SK-N-SH treated with all-trans-retinoic acid at 6 μM for 48 hours (cell line): Measurements from ENCODE around the gene ASF1A.

ENCODE experiments used
- ATAC-seq: fragments of 200-7000 bp; cut with Tn5 transposase; 3 replicates; pipeline ENCODE4 v1.9.1; 2020; ENCODE audit warnings: mild to moderate bottlenecking, moderate library complexity
- ARNTL ChIP-seq: fragments of 450-650 bp; formaldehyde crosslinking; IDR thresholded peaks from 2 replicates; pipeline ENCODE4 v1.5.0; 2020; ENCODE audit warnings: low read depth, mild to moderate bottlenecking, moderate library complexity, borderline replicate concordance
- BACH2 ChIP-seq: fragments of 250-450 bp; sonication (Bioruptor Pico); IDR thresholded peaks from 2 replicates; pipeline ENCODE4 v1.9.0; 2021; ENCODE audit warnings: mild to moderate bottlenecking, borderline replicate concordance
- CSDC2 ChIP-seq: fragments of 250-450 bp; sonication (Bioruptor Pico); IDR thresholded peaks from 2 replicates; pipeline ENCODE4 v1.5.0; 2020; ENCODE audit warnings: mild to moderate bottlenecking, moderate library complexity
- ESRRG ChIP-seq: fragments of 250-450 bp; sonication (Bioruptor Pico); IDR thresholded peaks from 2 replicates; pipeline ENCODE4 v1.6.1; 2021; ENCODE audit warnings: mild to moderate bottlenecking
- ISL1 ChIP-seq: fragments of 250-450 bp; sonication (Bioruptor Pico); IDR thresholded peaks from 2 replicates; pipeline ENCODE4 v2.1.2; 2022; ENCODE audit warnings: mild to moderate bottlenecking, moderate library complexity
- OSR1 ChIP-seq: fragments of 250-450 bp; sonication (Bioruptor Pico); IDR thresholded peaks from 2 replicates; pipeline ENCODE4 v1.8.0; 2022; ENCODE audit warnings: moderate library complexity, mild to moderate bottlenecking, inconsistent platforms
- PPARA ChIP-seq: fragments of 250-450 bp; sonication (Bioruptor Pico); IDR thresholded peaks from 2 replicates; pipeline ENCODE4 v1.5.0; 2020; ENCODE audit warnings: mild to moderate bottlenecking, borderline replicate concordance
- RARB ChIP-seq: fragments of 250-450 bp; sonication (Bioruptor Pico); IDR thresholded peaks from 2 replicates; pipeline ENCODE4 v1.8.0; 2021; ENCODE audit warnings: mild to moderate bottlenecking, moderate library complexity
- SNAI2 ChIP-seq: fragments of 250-450 bp; sonication (Bioruptor Pico); IDR thresholded peaks from 2 replicates; pipeline ENCODE4 v1.5.0; 2020; ENCODE audit warnings: mild to moderate bottlenecking, moderate library complexity
- TCF4 ChIP-seq: fragments of 250-450 bp; sonication (Bioruptor Pico); IDR thresholded peaks from 2 replicates; pipeline ENCODE4 v1.8.0; 2021; ENCODE audit warnings: mild to moderate bottlenecking, moderate library complexity, borderline replicate concordance
- TOX ChIP-seq: fragments of 250-450 bp; sonication (Bioruptor Pico); IDR thresholded peaks from 2 replicates; pipeline ENCODE4 v1.8.0; 2021; ENCODE audit warnings: mild to moderate bottlenecking, moderate library complexity, borderline replicate concordance
- ZC3H10 ChIP-seq: fragments of 250-450 bp; sonication (Bioruptor Pico); IDR thresholded peaks from 2 replicates; pipeline ENCODE4 v1.5.1; 2021; ENCODE audit warnings: mild to moderate bottlenecking, moderate library complexity
- ZFP3 ChIP-seq: fragments of 250-450 bp; sonication (Bioruptor Pico); IDR thresholded peaks from 2 replicates; pipeline ENCODE4 v1.5.0; 2020; ENCODE audit warnings: mild to moderate bottlenecking, moderate library complexity
- ZNF565 ChIP-seq: fragments of 450-650 bp; formaldehyde crosslinking; conservative IDR thresholded peaks from 2 replicates; pipeline ENCODE4 v1.5.0; 2020; ENCODE audit warnings: low read depth, mild to moderate bottlenecking, moderate library complexity
- ZNF8 ChIP-seq: fragments of 450-650 bp; formaldehyde crosslinking; IDR thresholded peaks from 2 replicates; pipeline ENCODE4 v1.5.0; 2020; ENCODE audit warnings: mild to moderate bottlenecking, moderate library complexity
- TF ChIP-seq, protein P1 (sequence below): fragments of 250-450 bp; sonication (Bioruptor Pico); IDR thresholded peaks from 2 replicates; pipeline ENCODE4 v1.8.0; 2021; ENCODE audit warnings: low read depth, mild to moderate bottlenecking, moderate library complexity, borderline replicate concordance
- TF ChIP-seq, protein P2 (sequence below): fragments of 250-450 bp; sonication (Bioruptor Pico); IDR thresholded peaks from 2 replicates; pipeline ENCODE4 v1.5.1; 2020; ENCODE audit warnings: low read depth, mild to moderate bottlenecking, moderate library complexity
- TF ChIP-seq, protein P3 (sequence below): fragments of 250-450 bp; sonication (Bioruptor Pico); IDR thresholded peaks from 2 replicates; pipeline ENCODE4 v1.8.0; 2020; ENCODE audit warnings: mild to moderate bottlenecking, moderate library complexity, borderline replicate concordance
- TF ChIP-seq, protein P4 (sequence below): fragments of 250-450 bp; sonication (Bioruptor Pico); IDR thresholded peaks from 2 replicates; pipeline ENCODE4 v1.5.0; 2020; ENCODE audit warnings: mild to moderate bottlenecking, moderate library complexity
- TF ChIP-seq, protein P5 (sequence below): fragments of 250-450 bp; sonication (Bioruptor Pico); IDR thresholded peaks from 2 replicates; pipeline ENCODE4 v1.5.1; 2021; ENCODE audit warnings: mild to moderate bottlenecking, moderate library complexity

ASF1A gene

DNA sequence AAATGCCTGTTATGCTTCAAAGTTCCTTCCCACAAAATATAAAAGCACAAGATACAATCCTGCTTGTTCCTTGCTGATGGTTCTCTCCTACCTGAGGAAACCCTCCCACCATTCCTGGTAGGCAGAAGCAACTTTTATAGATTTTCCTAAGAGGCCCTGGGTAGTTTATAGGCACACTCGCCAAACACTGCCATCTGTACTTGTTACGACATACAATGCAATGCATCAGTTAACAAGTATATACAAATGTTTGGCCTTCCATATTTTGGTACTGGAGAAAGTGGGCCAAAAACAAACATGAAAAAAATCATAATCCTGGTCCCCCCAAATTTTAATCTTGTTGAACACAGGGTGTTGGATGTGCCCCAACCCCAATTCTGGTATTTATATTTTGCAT, 24.4 kb downstream of the ASF1A start (continued):
- TF ChIP-seq, protein P1, sequence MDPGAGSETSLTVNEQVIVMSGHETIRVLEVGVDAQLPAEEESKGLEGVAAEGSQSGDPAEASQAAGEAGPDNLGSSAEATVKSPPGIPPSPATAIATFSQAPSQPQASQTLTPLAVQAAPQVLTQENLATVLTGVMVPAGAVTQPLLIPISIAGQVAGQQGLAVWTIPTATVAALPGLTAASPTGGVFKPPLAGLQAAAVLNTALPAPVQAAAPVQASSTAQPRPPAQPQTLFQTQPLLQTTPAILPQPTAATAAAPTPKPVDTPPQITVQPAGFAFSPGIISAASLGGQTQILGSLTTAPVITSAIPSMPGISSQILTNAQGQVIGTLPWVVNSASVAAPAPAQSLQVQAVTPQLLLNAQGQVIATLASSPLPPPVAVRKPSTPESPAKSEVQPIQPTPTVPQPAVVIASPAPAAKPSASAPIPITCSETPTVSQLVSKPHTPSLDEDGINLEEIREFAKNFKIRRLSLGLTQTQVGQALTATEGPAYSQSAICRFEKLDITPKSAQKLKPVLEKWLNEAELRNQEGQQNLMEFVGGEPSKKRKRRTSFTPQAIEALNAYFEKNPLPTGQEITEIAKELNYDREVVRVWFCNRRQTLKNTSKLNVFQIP, result no peak
- TF ChIP-seq, all 23 proteins: peak for 0

DNA sequence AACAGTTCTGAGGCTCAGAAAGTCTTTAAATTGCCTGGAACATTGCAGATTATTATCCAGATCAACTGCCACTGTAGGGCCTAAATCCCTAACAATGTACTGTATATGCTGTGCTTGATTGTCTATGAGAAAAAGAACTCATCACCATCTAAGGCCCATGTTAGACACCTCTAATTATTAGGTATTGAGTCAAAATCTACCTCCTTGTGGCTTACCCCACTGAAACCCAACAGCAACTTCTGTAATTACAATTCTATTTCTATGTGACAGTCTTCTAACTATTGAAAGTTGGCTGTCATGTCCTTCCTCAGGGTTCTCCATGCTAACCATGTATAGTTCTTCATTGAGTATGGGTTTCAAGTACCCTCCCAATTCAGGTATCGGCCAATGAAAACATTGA, 27.1 kb downstream of the ASF1A start:
- ATAC-seq, result no peak
- TF ChIP-seq, protein P2, sequence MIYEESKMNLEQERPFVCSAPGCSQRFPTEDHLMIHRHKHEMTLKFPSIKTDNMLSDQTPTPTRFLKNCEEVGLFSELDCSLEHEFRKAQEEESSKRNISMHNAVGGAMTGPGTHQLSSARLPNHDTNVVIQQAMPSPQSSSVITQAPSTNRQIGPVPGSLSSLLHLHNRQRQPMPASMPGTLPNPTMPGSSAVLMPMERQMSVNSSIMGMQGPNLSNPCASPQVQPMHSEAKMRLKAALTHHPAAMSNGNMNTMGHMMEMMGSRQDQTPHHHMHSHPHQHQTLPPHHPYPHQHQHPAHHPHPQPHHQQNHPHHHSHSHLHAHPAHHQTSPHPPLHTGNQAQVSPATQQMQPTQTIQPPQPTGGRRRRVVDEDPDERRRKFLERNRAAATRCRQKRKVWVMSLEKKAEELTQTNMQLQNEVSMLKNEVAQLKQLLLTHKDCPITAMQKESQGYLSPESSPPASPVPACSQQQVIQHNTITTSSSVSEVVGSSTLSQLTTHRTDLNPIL (CRISPR knock-in tag), result no peak
- TF ChIP-seq RARB (no peak), ZNF565 (no peak), ZNF8 (CRISPR knock-in tag) (no peak), ZC3H10 (CRISPR knock-in tag) (no peak), OSR1 (CRISPR knock-in tag) (no peak), TCF4 (CRISPR knock-in tag) (no peak), ZFP3 (CRISPR knock-in tag) (no peak), TOX (CRISPR knock-in tag) (no peak), ARNTL (no peak), BACH2 (CRISPR knock-in tag) (no peak), PPARA (no peak), CSDC2 (no peak), ESRRG (CRISPR knock-in tag) (no peak), SNAI2 (CRISPR knock-in tag) (no peak), ISL1 (no peak)
- TF ChIP-seq, protein P3, sequence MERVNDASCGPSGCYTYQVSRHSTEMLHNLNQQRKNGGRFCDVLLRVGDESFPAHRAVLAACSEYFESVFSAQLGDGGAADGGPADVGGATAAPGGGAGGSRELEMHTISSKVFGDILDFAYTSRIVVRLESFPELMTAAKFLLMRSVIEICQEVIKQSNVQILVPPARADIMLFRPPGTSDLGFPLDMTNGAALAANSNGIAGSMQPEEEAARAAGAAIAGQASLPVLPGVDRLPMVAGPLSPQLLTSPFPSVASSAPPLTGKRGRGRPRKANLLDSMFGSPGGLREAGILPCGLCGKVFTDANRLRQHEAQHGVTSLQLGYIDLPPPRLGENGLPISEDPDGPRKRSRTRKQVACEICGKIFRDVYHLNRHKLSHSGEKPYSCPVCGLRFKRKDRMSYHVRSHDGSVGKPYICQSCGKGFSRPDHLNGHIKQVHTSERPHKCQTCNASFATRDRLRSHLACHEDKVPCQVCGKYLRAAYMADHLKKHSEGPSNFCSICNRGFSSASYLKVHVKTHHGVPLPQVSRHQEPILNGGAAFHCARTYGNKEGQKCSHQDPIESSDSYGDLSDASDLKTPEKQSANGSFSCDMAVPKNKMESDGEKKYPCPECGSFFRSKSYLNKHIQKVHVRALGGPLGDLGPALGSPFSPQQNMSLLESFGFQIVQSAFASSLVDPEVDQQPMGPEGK (CRISPR knock-in tag), result no peak
- TF ChIP-seq, protein P4, sequence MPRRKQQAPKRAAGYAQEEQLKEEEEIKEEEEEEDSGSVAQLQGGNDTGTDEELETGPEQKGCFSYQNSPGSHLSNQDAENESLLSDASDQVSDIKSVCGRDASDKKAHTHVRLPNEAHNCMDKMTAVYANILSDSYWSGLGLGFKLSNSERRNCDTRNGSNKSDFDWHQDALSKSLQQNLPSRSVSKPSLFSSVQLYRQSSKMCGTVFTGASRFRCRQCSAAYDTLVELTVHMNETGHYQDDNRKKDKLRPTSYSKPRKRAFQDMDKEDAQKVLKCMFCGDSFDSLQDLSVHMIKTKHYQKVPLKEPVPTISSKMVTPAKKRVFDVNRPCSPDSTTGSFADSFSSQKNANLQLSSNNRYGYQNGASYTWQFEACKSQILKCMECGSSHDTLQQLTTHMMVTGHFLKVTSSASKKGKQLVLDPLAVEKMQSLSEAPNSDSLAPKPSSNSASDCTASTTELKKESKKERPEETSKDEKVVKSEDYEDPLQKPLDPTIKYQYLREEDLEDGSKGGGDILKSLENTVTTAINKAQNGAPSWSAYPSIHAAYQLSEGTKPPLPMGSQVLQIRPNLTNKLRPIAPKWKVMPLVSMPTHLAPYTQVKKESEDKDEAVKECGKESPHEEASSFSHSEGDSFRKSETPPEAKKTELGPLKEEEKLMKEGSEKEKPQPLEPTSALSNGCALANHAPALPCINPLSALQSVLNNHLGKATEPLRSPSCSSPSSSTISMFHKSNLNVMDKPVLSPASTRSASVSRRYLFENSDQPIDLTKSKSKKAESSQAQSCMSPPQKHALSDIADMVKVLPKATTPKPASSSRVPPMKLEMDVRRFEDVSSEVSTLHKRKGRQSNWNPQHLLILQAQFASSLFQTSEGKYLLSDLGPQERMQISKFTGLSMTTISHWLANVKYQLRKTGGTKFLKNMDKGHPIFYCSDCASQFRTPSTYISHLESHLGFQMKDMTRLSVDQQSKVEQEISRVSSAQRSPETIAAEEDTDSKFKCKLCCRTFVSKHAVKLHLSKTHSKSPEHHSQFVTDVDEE (CRISPR knock-in tag), result no peak
- TF ChIP-seq, protein P5, sequence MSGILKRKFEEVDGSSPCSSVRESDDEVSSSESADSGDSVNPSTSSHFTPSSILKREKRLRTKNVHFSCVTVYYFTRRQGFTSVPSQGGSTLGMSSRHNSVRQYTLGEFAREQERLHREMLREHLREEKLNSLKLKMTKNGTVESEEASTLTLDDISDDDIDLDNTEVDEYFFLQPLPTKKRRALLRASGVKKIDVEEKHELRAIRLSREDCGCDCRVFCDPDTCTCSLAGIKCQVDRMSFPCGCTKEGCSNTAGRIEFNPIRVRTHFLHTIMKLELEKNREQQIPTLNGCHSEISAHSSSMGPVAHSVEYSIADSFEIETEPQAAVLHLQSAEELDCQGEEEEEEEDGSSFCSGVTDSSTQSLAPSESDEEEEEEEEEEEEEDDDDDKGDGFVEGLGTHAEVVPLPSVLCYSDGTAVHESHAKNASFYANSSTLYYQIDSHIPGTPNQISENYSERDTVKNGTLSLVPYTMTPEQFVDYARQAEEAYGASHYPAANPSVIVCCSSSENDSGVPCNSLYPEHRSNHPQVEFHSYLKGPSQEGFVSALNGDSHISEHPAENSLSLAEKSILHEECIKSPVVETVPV (CRISPR knock-in tag), result no peak
- TF ChIP-seq, protein P1, result no peak

DNA sequence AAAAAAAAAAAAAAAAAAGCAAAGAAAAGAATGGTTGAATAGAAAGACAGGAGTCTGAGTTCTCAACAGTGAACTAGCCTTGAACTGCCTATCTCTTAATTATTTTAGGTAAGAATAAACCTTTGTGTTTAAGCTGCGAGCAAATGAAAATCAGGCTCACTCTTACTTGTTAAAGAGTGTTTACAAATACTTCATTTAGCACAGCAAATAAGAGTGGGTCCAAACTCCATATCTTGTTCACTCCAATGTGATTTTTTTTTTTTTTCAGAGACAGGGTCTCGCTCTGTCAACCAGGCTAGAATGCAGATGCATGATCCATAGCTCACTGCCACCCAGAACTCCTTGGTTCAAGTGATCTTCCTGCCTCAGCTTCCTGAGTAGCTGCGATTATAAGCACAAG, 29.1 kb downstream of the ASF1A start:
- ATAC-seq, result no peak
- TF ChIP-seq OSR1 (CRISPR knock-in tag) (no peak), ZNF565 (no peak), SNAI2 (CRISPR knock-in tag) (no peak), ISL1 (no peak), ZNF8 (CRISPR knock-in tag) (no peak), TOX (CRISPR knock-in tag) (no peak), ARNTL (no peak), PPARA (no peak)
- TF ChIP-seq, protein P1, result no peak
- TF ChIP-seq, protein P2 (CRISPR knock-in tag), result no peak
- TF ChIP-seq, protein P4 (CRISPR knock-in tag), result no peak
